IPS-15b (cell line): Measurements from ENCODE around the gene NINJ2.
"Not testable (repeated sequence)": the region's sequence is repeated elsewhere in the genome, so short reads cannot be mapped to it uniquely, and the experiment has no call there.

Source experiments
- H3K27me3 ChIP-seq: one replicate; pipeline ENCODE4 v1.6.1; 2013; ENCODE audit warnings: low read length; ENCODE audit not compliant: control insufficient read depth, insufficient read depth
- H3K36me3 ChIP-seq: one replicate; pipeline ENCODE4 v1.6.1; 2013; ENCODE audit warnings: low read length; ENCODE audit not compliant: control insufficient read depth, insufficient read depth
- H3K4me1 ChIP-seq: one replicate; pipeline ENCODE4 v1.6.1; 2013; ENCODE audit warnings: mild to moderate bottlenecking, low read length; ENCODE audit not compliant: control insufficient read depth, insufficient read depth
- H3K4me3 ChIP-seq: one replicate; pipeline ENCODE4 v1.5.1; 2013; ENCODE audit warnings: low read depth, low read length
- H3K9ac ChIP-seq: one replicate; pipeline ENCODE4 v1.6.1; 2013; ENCODE audit warnings: low read depth, mild to moderate bottlenecking, low read length
- H3K9me3 ChIP-seq: one replicate; pipeline ENCODE4 v1.6.1; 2013; ENCODE audit warnings: mild to moderate bottlenecking, low read length; ENCODE audit not compliant: control insufficient read depth, insufficient read depth

NINJ2 gene

DNA sequence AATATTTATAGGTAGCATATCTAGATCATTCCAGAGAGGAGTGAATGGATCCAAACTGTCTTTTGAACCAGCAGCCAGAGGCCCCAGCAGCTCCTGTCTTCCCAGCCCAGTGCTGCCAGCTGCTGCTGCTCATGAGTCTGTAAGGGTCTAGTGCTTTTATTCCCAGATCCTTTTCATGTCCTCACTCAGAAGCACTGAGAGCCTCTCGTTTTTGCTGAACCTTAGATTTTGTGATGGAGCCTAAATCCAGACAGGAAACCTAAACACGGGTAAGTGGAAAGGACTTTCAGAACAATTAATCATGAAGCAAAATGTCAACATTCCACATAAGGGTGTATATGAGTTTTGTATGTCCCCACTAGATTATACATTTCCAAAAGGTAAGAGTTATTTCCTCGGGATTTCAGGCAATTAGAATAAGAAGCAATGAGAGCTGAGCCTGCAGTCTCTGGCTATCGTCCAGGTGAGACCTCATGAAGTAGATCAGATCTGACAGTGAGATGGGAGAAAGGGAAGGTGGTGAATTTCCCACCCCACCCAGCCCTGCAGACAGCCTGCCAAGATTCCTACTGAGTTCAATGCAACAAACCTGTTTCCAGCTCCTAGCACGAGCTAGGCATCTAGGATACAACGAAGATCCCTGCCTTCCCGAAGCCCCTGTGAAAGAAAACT lies 84.4 kb downstream of the NINJ2 start:
- H3K4me3 ChIP-seq: no peak overlapping the region
- H3K27me3 ChIP-seq: peaks cover 12% of the 10 kb centered on the region
- H3K36me3 ChIP-seq: no peaks in the 10 kb centered on the region
- H3K9me3 ChIP-seq: no peaks in the 10 kb centered on the region
- H3K4me1 ChIP-seq: peaks cover 2% of the 10 kb centered on the region
- H3K9ac ChIP-seq: no peak overlapping the region

DNA sequence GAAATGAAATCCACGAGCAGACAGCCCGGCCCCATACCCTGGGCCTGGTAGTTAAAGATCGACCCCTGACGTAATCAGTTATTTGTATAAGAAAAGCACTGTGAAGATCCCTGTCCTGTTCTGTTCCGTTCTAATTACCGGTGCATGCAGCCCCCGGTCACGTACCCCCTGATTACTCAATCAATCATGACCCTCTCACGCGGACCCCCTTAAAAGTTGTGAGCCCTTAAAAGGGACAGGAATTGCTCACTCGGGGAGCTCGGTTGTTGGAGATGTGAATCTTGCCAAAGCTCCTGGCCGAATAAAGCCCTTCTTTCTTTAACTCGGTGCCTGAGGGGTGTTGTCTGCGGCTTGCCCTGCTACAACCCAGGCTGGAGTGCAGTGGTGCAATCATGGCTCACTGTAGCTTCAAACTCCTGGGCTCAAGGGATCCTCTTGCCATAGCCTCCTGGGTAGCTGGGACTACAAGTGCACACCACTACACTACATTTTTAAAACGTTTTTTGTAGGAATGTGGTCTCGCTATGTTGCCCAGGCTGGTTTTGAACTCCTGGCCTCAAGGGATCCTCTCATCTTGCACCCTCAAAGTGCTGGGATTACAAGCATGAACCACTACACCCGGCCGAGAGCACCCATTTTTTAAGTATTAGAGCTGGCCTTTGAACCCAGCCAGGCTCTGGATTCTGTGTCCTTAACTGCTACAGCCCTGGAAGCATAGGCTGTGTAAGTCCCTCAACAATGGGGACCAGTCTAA lies 85.1 kb downstream of the NINJ2 start:
- H3K27me3 ChIP-seq: peaks cover 12% of the 10 kb centered on the region
- H3K36me3 ChIP-seq, H3K9me3 ChIP-seq, H3K9ac ChIP-seq, H3K4me3 ChIP-seq, H3K4me1 ChIP-seq: not testable (repeated sequence)

DNA sequence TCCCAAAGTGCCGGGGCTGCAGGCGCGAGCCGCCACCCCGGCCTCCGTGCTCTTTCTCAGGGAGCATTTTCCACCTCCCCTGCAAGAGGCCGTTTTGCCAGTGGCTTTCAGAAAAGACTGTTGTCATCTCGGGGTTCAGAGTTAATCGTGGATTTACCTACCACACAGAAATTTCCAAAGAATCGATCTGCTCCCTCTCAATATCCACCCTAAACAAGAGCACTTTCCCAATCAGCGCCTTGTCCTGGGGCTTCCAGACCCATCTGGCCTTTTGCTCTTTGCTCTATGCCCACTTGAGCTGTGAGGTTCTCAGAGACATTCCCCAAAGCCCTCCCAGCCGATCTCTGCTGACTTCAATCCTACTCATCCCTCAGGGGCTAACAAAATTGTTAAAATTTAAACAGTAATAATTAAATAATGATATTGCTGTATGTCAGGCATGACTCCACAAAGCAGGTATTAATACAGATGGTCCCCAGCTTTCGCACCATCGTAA lies 86.6 kb downstream of the NINJ2 start:
- Histone ChIP-seq H3K9me3 (no peaks in the 10 kb centered on the region), H3K9ac (no peak overlapping the region), H3K27me3 (peaks cover 12% of the 10 kb centered on the region), H3K36me3 (no peaks in the 10 kb centered on the region), H3K4me3 (no peak overlapping the region), H3K4me1 (peaks cover 2% of the 10 kb centered on the region)

DNA sequence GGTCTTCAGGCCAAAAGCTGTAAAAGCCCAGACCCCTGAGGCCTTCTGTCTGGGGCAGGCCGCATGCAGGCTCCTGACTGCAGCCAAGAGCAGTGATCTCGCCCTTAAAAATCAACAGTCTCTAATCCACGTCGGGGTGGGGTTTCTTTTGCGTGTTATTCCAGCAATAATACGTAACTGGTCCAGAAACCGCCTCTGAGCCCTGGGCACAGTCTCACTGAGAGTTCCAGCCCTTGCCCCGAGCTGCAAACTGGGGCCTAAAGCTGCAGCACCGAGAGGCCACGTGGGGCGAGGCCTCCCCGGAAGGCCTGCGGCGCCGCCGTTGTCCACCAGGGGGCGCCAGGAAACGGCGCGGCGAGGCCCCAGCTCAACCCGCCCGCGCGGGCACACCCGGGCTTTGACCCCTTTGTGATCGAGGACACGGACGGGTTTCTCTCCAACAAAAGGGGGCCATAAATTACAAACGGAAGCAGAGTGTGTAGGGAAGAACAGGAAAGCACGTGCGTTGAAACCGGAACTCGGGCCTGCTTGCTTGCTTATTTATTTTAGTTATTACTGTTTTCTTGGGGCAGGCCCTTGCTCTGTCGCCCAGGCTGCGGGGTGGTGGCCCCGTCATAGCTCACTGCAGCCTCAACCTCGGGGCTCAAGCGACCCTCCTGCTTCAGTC lies 87.2 kb downstream of the NINJ2 start:
- no peaks in the 10 kb centered on the region for H3K9me3 ChIP-seq
- peaks cover 12% of the 10 kb centered on the region for H3K27me3 ChIP-seq
- no peaks in the 10 kb centered on the region for H3K36me3 ChIP-seq
- H3K4me1 ChIP-seq: peaks cover 2% of the 10 kb centered on the region
- no peak overlapping the region for H3K9ac ChIP-seq
- H3K4me3 ChIP-seq: no peak overlapping the region

DNA sequence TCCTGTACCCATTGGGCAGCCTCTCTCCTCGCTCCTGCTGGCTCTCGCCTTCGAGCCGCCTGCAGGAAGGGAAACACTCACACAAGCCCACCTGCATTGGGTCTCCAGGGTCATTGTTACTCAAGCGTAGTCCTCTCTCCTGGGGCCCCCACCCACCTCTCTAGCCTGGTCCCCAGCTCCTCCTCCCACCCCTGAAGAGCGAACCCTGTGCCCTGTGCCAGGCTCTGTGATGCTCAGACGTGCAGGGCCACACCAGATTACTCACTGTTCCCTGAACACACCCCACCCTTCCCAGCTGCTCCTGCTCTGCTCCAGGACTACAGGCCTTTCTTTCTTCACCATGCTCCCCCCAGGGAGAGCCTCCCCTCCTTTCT lies 88.1 kb downstream of the NINJ2 start:
- no peak overlapping the region for H3K4me3 ChIP-seq
- H3K9me3 ChIP-seq: no peaks in the 10 kb centered on the region
- H3K4me1 ChIP-seq: peaks cover 2% of the 10 kb centered on the region
- no peak overlapping the region for H3K9ac ChIP-seq
- H3K27me3 ChIP-seq: peaks cover 12% of the 10 kb centered on the region
- no peaks in the 10 kb centered on the region for H3K36me3 ChIP-seq

DNA sequence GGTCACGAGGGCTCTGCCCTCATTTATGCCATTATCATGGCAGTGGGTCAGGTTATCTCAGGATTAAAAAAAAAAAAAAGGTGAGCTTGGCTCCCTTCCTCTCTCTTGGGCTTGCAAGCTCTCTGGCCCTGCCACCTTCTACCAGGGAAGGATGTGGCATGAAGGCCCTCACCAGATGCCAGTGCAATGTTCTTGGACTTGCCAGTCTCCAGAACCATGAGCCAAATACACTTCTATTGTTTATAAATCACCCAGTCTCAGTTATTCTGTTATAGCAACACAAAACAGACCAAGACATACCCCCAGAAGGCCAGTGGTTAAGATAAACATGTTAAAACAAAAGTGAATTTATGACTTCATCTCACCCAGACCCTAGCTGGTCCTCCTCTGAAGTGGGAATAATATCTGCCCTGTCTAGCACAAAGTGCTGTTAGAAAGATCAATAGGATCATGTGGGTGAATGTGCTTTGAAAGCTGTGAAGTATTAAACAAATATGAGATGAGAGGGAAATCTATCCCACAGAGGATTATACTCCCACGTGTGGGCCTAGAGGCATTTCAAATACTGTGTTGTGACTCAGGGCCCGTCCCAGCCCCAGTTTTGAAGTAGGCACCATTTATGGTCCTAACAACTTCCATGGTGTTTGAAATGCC lies 88.6 kb downstream of the NINJ2 start:
- Histone ChIP-seq H3K9me3 (no peaks in the 10 kb centered on the region), H3K27me3 (peaks cover 12% of the 10 kb centered on the region), H3K4me1 (peaks cover 2% of the 10 kb centered on the region), H3K9ac (no peak overlapping the region), H3K4me3 (no peak overlapping the region), H3K36me3 (no peaks in the 10 kb centered on the region)

DNA sequence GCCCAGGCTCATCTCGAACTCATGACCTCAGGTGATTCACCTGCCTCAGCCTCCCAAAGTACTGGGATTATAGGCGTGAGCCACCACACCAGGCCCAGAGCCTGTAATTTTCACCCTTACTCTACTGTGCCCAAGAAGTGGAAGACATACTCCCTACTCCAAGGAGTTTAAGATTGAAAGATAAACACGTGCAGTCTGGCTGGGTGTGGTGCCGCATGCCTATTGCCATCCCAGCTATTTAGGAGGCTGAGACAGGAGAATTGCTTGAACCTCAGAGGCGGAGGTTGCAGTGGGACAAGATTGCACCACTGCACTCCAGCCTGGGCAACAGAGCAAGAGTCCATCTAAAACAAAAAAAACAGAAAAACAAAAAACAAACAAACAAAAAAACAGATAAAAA lies 90.0 kb downstream of the NINJ2 start:
- Histone ChIP-seq H3K36me3 (no peaks in the 10 kb centered on the region), H3K27me3 (peaks cover 17% of the 10 kb centered on the region), H3K9me3 (no peaks in the 10 kb centered on the region), H3K9ac (no peak overlapping the region), H3K4me3 (no peak overlapping the region), H3K4me1 (peaks cover 2% of the 10 kb centered on the region)

DNA sequence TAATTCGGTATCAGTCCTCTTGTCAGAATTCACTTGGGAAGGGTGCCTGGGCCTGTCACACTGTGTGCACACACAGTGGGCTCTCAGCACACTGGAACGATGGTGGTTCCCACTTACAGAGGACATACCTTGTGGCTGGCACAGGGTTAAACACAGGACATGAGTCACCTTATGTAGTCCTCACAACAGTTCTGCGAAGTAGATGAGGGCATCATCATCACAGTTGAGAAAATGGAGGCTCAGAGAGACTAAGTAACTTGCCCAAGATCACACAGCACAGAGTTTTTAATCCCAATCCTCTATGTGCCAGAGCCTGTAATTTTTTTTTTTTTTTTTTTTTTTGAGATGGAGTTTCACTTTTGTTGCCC lies 90.7 kb downstream of the NINJ2 start:
- no peak overlapping the region for H3K4me3 ChIP-seq
- H3K27me3 ChIP-seq: peaks cover 17% of the 10 kb centered on the region
- H3K36me3 ChIP-seq: no peaks in the 10 kb centered on the region
- H3K9me3 ChIP-seq: no peaks in the 10 kb centered on the region
- peaks cover 2% of the 10 kb centered on the region for H3K4me1 ChIP-seq
- H3K9ac ChIP-seq: no peak overlapping the region

DNA sequence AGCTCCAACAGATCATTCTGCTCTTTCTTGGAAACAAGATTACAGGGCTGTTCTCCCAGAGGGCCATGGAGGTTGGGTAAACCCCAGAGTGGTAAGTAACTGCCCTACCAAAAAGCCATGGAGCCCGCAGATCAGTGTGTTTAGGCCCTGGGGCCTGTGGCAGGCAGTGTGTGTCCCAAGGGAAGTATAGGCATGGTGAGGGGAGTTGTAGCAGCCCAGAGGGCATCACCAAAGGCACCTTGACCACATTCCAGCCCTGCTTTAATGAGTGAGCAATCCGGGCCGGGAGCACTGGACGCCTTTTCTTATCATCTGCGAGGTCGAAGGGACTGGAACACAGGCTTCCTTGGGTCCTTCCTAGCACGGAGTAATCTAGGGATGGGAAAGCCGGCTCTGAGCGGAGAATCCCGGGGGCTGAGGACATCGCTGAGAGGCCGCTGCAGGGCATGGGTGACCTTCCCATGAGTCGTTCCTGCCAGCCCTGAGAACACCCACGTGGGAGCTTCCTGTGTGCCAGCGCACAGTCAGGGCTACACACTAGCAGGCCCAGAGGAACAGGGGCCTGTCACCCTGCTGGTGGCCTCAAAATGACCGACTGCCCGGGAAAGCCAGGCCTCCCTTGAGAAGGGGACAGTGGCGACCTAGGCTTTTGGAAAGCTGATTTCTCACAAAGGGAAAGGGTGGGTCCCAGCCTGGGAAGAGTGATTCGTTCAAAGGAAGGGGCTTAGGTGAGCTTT lies 91.3 kb downstream of the NINJ2 start:
- H3K9ac ChIP-seq: no peak overlapping the region
- no peaks in the 10 kb centered on the region for H3K36me3 ChIP-seq
- peaks cover 17% of the 10 kb centered on the region for H3K27me3 ChIP-seq
- peaks cover 2% of the 10 kb centered on the region for H3K4me1 ChIP-seq
- no peak overlapping the region for H3K4me3 ChIP-seq
- no peaks in the 10 kb centered on the region for H3K9me3 ChIP-seq

DNA sequence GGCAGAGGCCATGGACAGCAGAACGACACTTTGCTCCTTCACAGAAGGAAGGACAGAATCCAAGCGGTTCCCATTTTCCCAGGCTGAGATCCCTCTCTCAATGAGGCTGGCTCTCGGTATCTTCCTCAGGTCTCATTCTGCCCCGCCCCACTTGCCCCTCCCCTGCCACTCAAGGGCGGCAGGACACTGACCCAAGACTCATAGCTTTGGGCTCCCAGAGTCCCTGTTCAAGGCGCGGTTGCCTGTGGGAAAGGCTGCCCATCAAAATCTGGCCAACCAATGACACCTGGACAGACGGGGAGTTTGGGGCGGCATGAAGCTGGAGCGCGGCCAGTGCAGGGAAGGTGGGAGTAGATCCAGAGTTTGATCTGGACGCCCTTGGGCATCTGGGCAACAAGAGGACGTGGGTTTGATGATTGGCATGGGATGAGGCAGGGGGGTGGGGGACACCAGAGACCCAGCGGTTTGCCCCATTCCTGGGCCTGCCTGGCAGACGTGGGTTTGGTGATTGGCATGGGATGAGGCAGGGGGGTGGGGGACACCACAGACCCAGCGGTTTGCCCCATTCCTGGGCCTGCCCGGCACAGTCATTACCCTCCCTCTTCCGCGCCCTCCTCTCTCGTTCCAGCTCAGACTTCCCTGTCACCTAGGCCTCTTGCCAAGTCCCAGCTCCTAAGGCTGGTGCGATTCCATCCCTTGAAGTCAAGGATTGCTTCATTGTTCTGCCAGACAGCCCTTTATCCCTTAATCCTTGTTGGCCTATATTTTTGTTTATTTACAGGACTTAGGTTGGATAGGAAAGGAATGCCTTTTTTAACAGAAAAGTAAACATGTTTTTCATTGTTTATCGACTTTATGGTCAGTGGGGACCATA lies 92.1 kb downstream of the NINJ2 start:
- Histone ChIP-seq H3K27me3 (peaks cover 11% of the 10 kb centered on the region), H3K36me3 (no peaks in the 10 kb centered on the region), H3K9me3 (no peaks in the 10 kb centered on the region), H3K9ac (peak overlapping the region; percentile 32), H3K4me3 (peak overlapping the region; percentile 66), H3K4me1 (peaks cover 2% of the 10 kb centered on the region)
